ENCODE results near the gene TMEM169. TPM values are rescaled to one million over a fixed set of nuclear protein-coding genes. Genes with fewer than 3 reads are reported as not detected.

TMEM169 gene
- total and polyA plus RNA-seq, 2 of the 4 experiments (the other 2 are of a cell fraction): 0.15 to 0.54 TPM

GRCh38 chr2:216070195-216070594, 11.5 kb upstream of the TMEM169 start:
- no CpG with 5 or more reads among the region's 6 CpGs for whole genome bisulfite sequencing, 2 experiments (ENCODE audit: extremely low coverage in 2 of 2, insufficient read length in 1 of 2)

More at GRCh38 chr2:216070195-216070594, 11.5 kb upstream of the TMEM169 start:
- no peak for DNase-seq
- no peak overlapping the region for H4K91ac ChIP-seq (ENCODE audit: insufficient read depth, low read depth, low read length)
- no peak for ATAC-seq (ENCODE audit: low read depth)
- no peaks in the 10 kb centered on the region for H3K4me1 ChIP-seq (ENCODE audit: control insufficient read depth, insufficient read depth, low read length)
- ChIA-PET CTCF (interaction anchor here (0.6 kb wide), 1 partner anchor 364 kb away, joined by 3 read pairs; no protein-coding TSS in a partner anchor), POLR2A (ENCODE audit: unreplicated experiment) (no interaction called here)
- no TSS peak for BruUV-seq (replicated peaks)
- no peak overlapping the region for H4K8ac ChIP-seq (ENCODE audit: low read depth in 2 of 2, low read length in 2 of 2)
- H3K56ac ChIP-seq (ENCODE audit: extremely low read depth, insufficient read depth, low read length): no peak overlapping the region
- H2BK120ac ChIP-seq (ENCODE audit: low read depth, low read length): no peak overlapping the region
- dilution Hi-C loops (cut with HindIII; ENCODE audit: low sequenced_read_pairs, unreplicated experiment) (no loop called here), in situ Hi-C loops (cut with MboI; ENCODE audit: low sequenced_read_pairs) (no loop called here), intact Hi-C loops (cut with micrococcal nuclease) (no loop called here)
- H2BK20ac ChIP-seq (ENCODE audit: low read depth, low read length): no peak overlapping the region
- H3K9ac ChIP-seq (ENCODE audit: low read depth, low read length): no peak overlapping the region
- no peak for TF ChIP-seq RCOR1 (IDR thresholded peaks at IDR 0.05; ENCODE audit: insufficient replicate concordance, low read length)
- TF ChIP-seq USF2 (IDR thresholded peaks at IDR 0.05; ENCODE audit: low read depth, low read length): no peak
- TF ChIP-seq NFE2L2 (IDR thresholded peaks at IDR 0.05; ENCODE audit: low read depth, low read length): no peak
- no peak for TF ChIP-seq BHLHE40 (IDR thresholded peaks at IDR 0.05; ENCODE audit: low read depth, low read length)
- no peak for TF ChIP-seq FOS (IDR thresholded peaks at IDR 0.05; ENCODE audit: low read depth, low read length)
- TF ChIP-seq CEBPB (IDR thresholded peaks at IDR 0.05; ENCODE audit: low read depth, low read length): no peak
- TF ChIP-seq ELK1 (IDR thresholded peaks at IDR 0.05; ENCODE audit: borderline replicate concordance, low read depth, low read length): no peak
- no peak for TF ChIP-seq MXI1 (IDR thresholded peaks at IDR 0.05; ENCODE audit: borderline replicate concordance, low read depth, low read length)
- TF ChIP-seq SMC3 (IDR thresholded peaks at IDR 0.05; ENCODE audit: low read depth, low read length): no peak
- TF ChIP-seq RAD21 (IDR thresholded peaks at IDR 0.05; ENCODE audit: low read length): no peak
- no peak for TF ChIP-seq CTCF (conservative IDR thresholded peaks at IDR 0.05; ENCODE audit: low read depth, low read length)
- TF ChIP-seq MAZ (IDR thresholded peaks at IDR 0.05; ENCODE audit: borderline replicate concordance, low read depth, low read length): no peak
- TF ChIP-seq MAFK (IDR thresholded peaks at IDR 0.05; ENCODE audit: low read depth, low read length): no peak
- no peak for TF ChIP-seq POLR2A (IDR thresholded peaks at IDR 0.05; ENCODE audit: low read depth, low read length)
- TF ChIP-seq RFX5 (IDR thresholded peaks at IDR 0.05; ENCODE audit: low read depth, low read length): no peak
- TF ChIP-seq CHD1 (IDR thresholded peaks at IDR 0.05; ENCODE audit: low read depth, low read length): no peak
- no peaks in the 10 kb centered on the region for H3K36me3 ChIP-seq (ENCODE audit: control insufficient read depth, insufficient read depth, low read length)
- no peak overlapping the region for H2AK9ac ChIP-seq (replicated peaks; ENCODE audit: low read depth, low read length, poor library complexity)
- no peak overlapping the region for H3K23ac ChIP-seq (ENCODE audit: low read depth, low read length)
- no peak overlapping the region for H2AFZ ChIP-seq (replicated peaks; ENCODE audit: low read length, poor library complexity)
- H3K18ac ChIP-seq (ENCODE audit: low read depth, low read length): no peak overlapping the region
- H3K79me1 ChIP-seq (ENCODE audit: low read depth in 1 of 2, low read length in 2 of 2): no peaks in the 10 kb centered on the region; a peak in 1 of 4 replicates
- H4K20me1 ChIP-seq (ENCODE audit: insufficient read depth, low read length): no peaks in the 10 kb centered on the region
- H3K27me3 ChIP-seq (ENCODE audit: control insufficient read depth, insufficient read depth, low read length): no peaks in the 10 kb centered on the region
- H3K4me3 ChIP-seq (ENCODE audit: insufficient read depth, low read depth, low read length): no peak overlapping the region
- H4K5ac ChIP-seq (ENCODE audit: low read depth, low read length): no peak overlapping the region
- no peaks in the 10 kb centered on the region for H3K9me1 ChIP-seq (ENCODE audit: insufficient read depth, low read length)
- H3K4ac ChIP-seq (ENCODE audit: low read depth, low read length): no peak overlapping the region
- no peak overlapping the region for H2BK15ac ChIP-seq (ENCODE audit: low read depth, low read length)
- H3K14ac ChIP-seq (replicated peaks; ENCODE audit: low read depth, low read length): no peak overlapping the region
- H3K9me3 ChIP-seq (ENCODE audit: control insufficient read depth, insufficient read depth, low read length): no peaks in the 10 kb centered on the region
- H3K27ac ChIP-seq (ENCODE audit: insufficient read depth, low read length): no peak overlapping the region
- H3K4me2 ChIP-seq (ENCODE audit: low read depth, low read length): no peak overlapping the region
- H2AK5ac ChIP-seq (ENCODE audit: low read depth, low read length): no peak overlapping the region
- no peak overlapping the region for H2BK5ac ChIP-seq (ENCODE audit: low read depth, low read length, poor library complexity, severe bottlenecking)
